Neural cell (in vitro differentiated cells): ENCODE results near the gene GRID1. TPM values are rescaled to one million over a fixed set of nuclear protein-coding genes. Genes with fewer than 3 reads are reported as not detected.

Experiments used
- H2AFZ ChIP-seq: fragments of 200-600, 300-800 bp; sonication (generic), shearing (Covaris generic); 2 replicates; pipeline ENCODE4 v1.6.0; 2014; ENCODE audit warnings: low read depth, mild to moderate bottlenecking, antibody characterized with exemption, low read length, moderate library complexity
- H3F3A ChIP-seq: fragments of 200-600 bp; shearing (Covaris generic); 2 replicates; pipeline ENCODE4 v1.6.1; 2016; ENCODE audit warnings: mild to moderate bottlenecking, moderate library complexity, mixed read lengths, antibody characterized with exemption, low read length; ENCODE audit not compliant: insufficient read depth, poor library complexity, severe bottlenecking
- H3K27ac ChIP-seq: fragments of 200-600, 300-800 bp; sonication (generic), shearing (Covaris generic); 2 replicates; pipeline ENCODE4 v1.5.1; 2014; ENCODE audit warnings: mild to moderate bottlenecking, low read length, moderate library complexity
- H3K27me3 ChIP-seq: fragments of 300-800, 200-600 bp; sonication (generic), shearing (Covaris generic); 2 replicates; pipeline ENCODE4 v1.6.0; 2014; ENCODE audit warnings: mild to moderate bottlenecking, low read depth, low read length, moderate library complexity; ENCODE audit not compliant: insufficient read depth
- H3K36me3 ChIP-seq: fragments of 300-800, 200-600 bp; sonication (generic), shearing (Covaris generic); 2 replicates; pipeline ENCODE4 v1.5.1; 2014; ENCODE audit warnings: mild to moderate bottlenecking, antibody characterized with exemption, low read length, moderate library complexity; ENCODE audit not compliant: insufficient read depth
- H3K4me2 ChIP-seq: fragments of 300-800, 200-600 bp; sonication (generic), shearing (Covaris generic); 2 replicates; pipeline ENCODE4 v1.6.0; 2014; ENCODE audit warnings: mild to moderate bottlenecking, low read length
- H3K4me3 ChIP-seq: fragments of 300-800, 200-600 bp; sonication (generic), shearing (Covaris generic); 2 replicates; pipeline ENCODE4 v1.5.1; 2014; ENCODE audit warnings: mild to moderate bottlenecking, low read length, moderate library complexity
- H3K79me2 ChIP-seq: fragments of 200-600 bp; shearing (Covaris generic); replicated peaks from 2 replicates; pipeline ENCODE4 v1.6.0; 2014; ENCODE audit warnings: mild to moderate bottlenecking, low read length, moderate library complexity; ENCODE audit not compliant: insufficient read depth
- H3K9ac ChIP-seq: fragments of 300-800, 200-600 bp; sonication (generic), shearing (Covaris generic); 2 replicates; pipeline ENCODE4 v1.6.1; 2016; ENCODE audit warnings: mild to moderate bottlenecking, low read length, mixed read lengths
- H3K9me2 ChIP-seq: fragments of 200-600 bp; shearing (Covaris generic); 2 replicates; pipeline ENCODE4 v1.6.1; 2016; ENCODE audit warnings: mild to moderate bottlenecking, low read length, mixed read lengths; ENCODE audit not compliant: insufficient read depth
- H3K9me3 ChIP-seq: fragments of 200-600, 300-800 bp; sonication (generic), shearing (Covaris generic); 2 replicates; pipeline ENCODE4 v1.6.1; 2016; ENCODE audit warnings: mild to moderate bottlenecking, mixed run types, low read length, moderate library complexity, mixed read lengths
- H4K20me1 ChIP-seq: fragments of 200-600 bp; shearing (Covaris generic); 2 replicates; pipeline ENCODE4 v1.6.1; 2016; ENCODE audit warnings: mild to moderate bottlenecking, mixed run types; ENCODE audit not compliant: insufficient read depth
- CTCF ChIP-seq: fragments of 450-650 bp; IDR thresholded peaks from 2 replicates; pipeline ENCODE4 v1.5.1; 2014; ENCODE audit warnings: antibody characterized with exemption, mild to moderate bottlenecking, moderate library complexity; ENCODE audit not compliant: poor library complexity, severe bottlenecking
- EP300 ChIP-seq: fragments of 450-650 bp; conservative IDR thresholded peaks from 2 replicates; pipeline ENCODE4 v1.6.1; 2014; ENCODE audit warnings: antibody characterized with exemption, mild to moderate bottlenecking, moderate library complexity; ENCODE audit not compliant: poor library complexity, severe bottlenecking
- EZH2 ChIP-seq: fragments of 200-600, 300-800 bp; shearing (Covaris generic), sonication (generic); IDR thresholded peaks from 2 replicates; pipeline ENCODE4 v1.6.1; 2014; ENCODE audit warnings: antibody characterized with exemption, low read length, borderline replicate concordance, mild to moderate bottlenecking; ENCODE audit not compliant: insufficient read depth, poor library complexity, severe bottlenecking
- MXI1 ChIP-seq: fragments of 450-650 bp; conservative IDR thresholded peaks from 2 replicates; pipeline ENCODE4 v1.6.1; 2014; ENCODE audit warnings: antibody characterized with exemption, mild to moderate bottlenecking; ENCODE audit not compliant: poor library complexity, severe bottlenecking
- POLR2AphosphoS5 ChIP-seq: IDR thresholded peaks from 2 replicates; pipeline ENCODE4 v1.6.1; 2012
- RAD21 ChIP-seq: fragments of 450-650 bp; conservative IDR thresholded peaks from 2 replicates; pipeline ENCODE4 v1.6.1; 2014; ENCODE audit warnings: antibody characterized with exemption, mild to moderate bottlenecking, moderate library complexity
- SMC3 ChIP-seq: fragments of 450-650 bp; conservative IDR thresholded peaks from 2 replicates; pipeline ENCODE4 v1.6.1; 2014; ENCODE audit warnings: antibody characterized with exemption, mild to moderate bottlenecking, moderate library complexity; ENCODE audit not compliant: poor library complexity
- TAF1 ChIP-seq: IDR thresholded peaks from 2 replicates; pipeline ENCODE4 v1.6.1; 2012; ENCODE audit warnings: low read depth
- polyA plus RNA-seq: library from polyadenylated mRNA; depleted of rRNA; stranded (reverse); fragments of >200 nt; gene quantifications from 2 replicates; pipeline ENCODE4 v1.2.3, GENCODE V29; 2014
- TF ChIP-seq, protein P1 (sequence below): IDR thresholded peaks from 2 replicates; pipeline ENCODE4 v1.6.1; 2012; ENCODE audit warnings: borderline replicate concordance

The GRID1 gene
- polyA plus RNA-seq, 1 donor from 2014 or later, result 7.3 TPM

GRCh38 chr10:86059892-86060291 is 306.7 kb downstream of the GRID1 start:
- H3F3A ChIP-seq, result no peaks in the 10 kb centered on the region
- H3K9ac ChIP-seq, result no peak overlapping the region
- no peaks in the 10 kb centered on the region for H4K20me1 ChIP-seq
- H3K36me3 ChIP-seq, result no peaks in the 10 kb centered on the region
- H3K79me2 ChIP-seq, result no peaks in the 10 kb centered on the region
- TF ChIP-seq EP300, result no peak
- TF ChIP-seq POLR2AphosphoS5, result no peak
- TF ChIP-seq SMC3, result no peak
- no peak for TF ChIP-seq EZH2
- TF ChIP-seq RAD21, result no peak
- TF ChIP-seq TAF1, result no peak
- TF ChIP-seq, protein P1, sequence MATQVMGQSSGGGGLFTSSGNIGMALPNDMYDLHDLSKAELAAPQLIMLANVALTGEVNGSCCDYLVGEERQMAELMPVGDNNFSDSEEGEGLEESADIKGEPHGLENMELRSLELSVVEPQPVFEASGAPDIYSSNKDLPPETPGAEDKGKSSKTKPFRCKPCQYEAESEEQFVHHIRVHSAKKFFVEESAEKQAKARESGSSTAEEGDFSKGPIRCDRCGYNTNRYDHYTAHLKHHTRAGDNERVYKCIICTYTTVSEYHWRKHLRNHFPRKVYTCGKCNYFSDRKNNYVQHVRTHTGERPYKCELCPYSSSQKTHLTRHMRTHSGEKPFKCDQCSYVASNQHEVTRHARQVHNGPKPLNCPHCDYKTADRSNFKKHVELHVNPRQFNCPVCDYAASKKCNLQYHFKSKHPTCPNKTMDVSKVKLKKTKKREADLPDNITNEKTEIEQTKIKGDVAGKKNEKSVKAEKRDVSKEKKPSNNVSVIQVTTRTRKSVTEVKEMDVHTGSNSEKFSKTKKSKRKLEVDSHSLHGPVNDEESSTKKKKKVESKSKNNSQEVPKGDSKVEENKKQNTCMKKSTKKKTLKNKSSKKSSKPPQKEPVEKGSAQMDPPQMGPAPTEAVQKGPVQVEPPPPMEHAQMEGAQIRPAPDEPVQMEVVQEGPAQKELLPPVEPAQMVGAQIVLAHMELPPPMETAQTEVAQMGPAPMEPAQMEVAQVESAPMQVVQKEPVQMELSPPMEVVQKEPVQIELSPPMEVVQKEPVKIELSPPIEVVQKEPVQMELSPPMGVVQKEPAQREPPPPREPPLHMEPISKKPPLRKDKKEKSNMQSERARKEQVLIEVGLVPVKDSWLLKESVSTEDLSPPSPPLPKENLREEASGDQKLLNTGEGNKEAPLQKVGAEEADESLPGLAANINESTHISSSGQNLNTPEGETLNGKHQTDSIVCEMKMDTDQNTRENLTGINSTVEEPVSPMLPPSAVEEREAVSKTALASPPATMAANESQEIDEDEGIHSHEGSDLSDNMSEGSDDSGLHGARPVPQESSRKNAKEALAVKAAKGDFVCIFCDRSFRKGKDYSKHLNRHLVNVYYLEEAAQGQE, result no peak
- TF ChIP-seq MXI1, result no peak
- TF ChIP-seq CTCF, result no peak
- no peak overlapping the region for H2AFZ ChIP-seq
- no peaks in the 10 kb centered on the region for H3K9me2 ChIP-seq
- no peak overlapping the region for H3K4me2 ChIP-seq
- no peaks in the 10 kb centered on the region for H3K27me3 ChIP-seq
- H3K9me3 ChIP-seq, result no peaks in the 10 kb centered on the region
- H3K4me3 ChIP-seq, result no peak overlapping the region
- H3K27ac ChIP-seq, result no peak overlapping the region

DNA sequence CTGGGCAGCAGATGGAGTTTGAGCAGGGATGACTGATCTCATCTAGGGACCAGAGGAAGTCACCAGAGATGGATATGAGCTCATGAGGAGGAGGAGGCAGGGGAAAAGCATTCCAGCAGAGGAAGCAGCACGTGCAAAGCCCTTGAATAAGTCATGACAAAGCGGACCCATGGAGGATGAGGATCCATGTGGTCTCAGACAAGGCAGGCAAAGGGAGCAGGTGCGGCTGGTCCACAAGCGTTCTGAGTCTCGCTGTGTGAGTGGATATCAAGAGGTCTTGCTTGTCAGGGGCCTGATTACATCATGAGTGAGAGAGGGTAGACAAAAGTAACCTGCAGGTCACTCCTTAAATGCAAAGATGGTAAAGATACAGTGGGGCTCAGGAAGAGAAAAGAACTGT is 307.6 kb downstream of the GRID1 start:
- H3F3A ChIP-seq, result no peaks in the 10 kb centered on the region
- no peaks in the 10 kb centered on the region for H3K9me3 ChIP-seq
- H3K79me2 ChIP-seq, result no peaks in the 10 kb centered on the region
- no peak overlapping the region for H3K4me3 ChIP-seq
- H3K27ac ChIP-seq, result no peak overlapping the region
- H3K9me2 ChIP-seq, result no peaks in the 10 kb centered on the region
- no peak for TF ChIP-seq SMC3
- TF ChIP-seq EP300, result no peak
- no peak for TF ChIP-seq EZH2
- TF ChIP-seq MXI1, result no peak
- TF ChIP-seq CTCF, result no peak
- TF ChIP-seq, protein P1, result no peak
- TF ChIP-seq POLR2AphosphoS5, result no peak
- no peak for TF ChIP-seq TAF1
- no peak overlapping the region for H3K9ac ChIP-seq
- H3K27me3 ChIP-seq, result no peaks in the 10 kb centered on the region
- H3K4me2 ChIP-seq, result no peak overlapping the region
- H4K20me1 ChIP-seq, result no peaks in the 10 kb centered on the region
- no peak overlapping the region for H2AFZ ChIP-seq
- H3K36me3 ChIP-seq, result no peaks in the 10 kb centered on the region
